HG02610 (cell line): ENCODE results near the gene PLXDC1.
"Not testable (repeated sequence)": the region's sequence is repeated elsewhere in the genome, so short reads cannot be mapped to it uniquely, and the experiment has no call there.

Experiments used
- ATAC-seq: cut with Tn5 transposase; IDR thresholded peaks from one replicate; pipeline ENCODE4 v1.9.1; 2021; ENCODE audit warnings: mild to moderate bottlenecking, moderate library complexity; ENCODE audit not compliant: unreplicated experiment

PLXDC1 gene

GRCh38 chr17:39183045-39183444 lies 31.6 kb upstream of the PLXDC1 start:
- ATAC-seq: no peak

GRCh38 chr17:39181303-39181702 lies 29.9 kb upstream of the PLXDC1 start:
- ATAC-seq: no peak

GRCh38 chr17:39178536-39178935 lies 27.1 kb upstream of the PLXDC1 start:
- no peak for ATAC-seq

GRCh38 chr17:39177256-39177655 lies 25.8 kb upstream of the PLXDC1 start:
- no peak for ATAC-seq

GRCh38 chr17:39175695-39176093 lies 24.3 kb upstream of the PLXDC1 start:
- ATAC-seq: no peak

GRCh38 chr17:39174920-39175694 lies 23.7 kb upstream of the PLXDC1 start:
- no peak for ATAC-seq

- ATAC-seq: no peak
Observed at GRCh38 chr17:39173526-39174274, 22.3 kb upstream of the PLXDC1 start.

GRCh38 chr17:39173080-39173479 lies 21.6 kb upstream of the PLXDC1 start:
- ATAC-seq: no peak

- ATAC-seq: no peak
Observed at GRCh38 chr17:39171933-39172332, 20.5 kb upstream of the PLXDC1 start.

GRCh38 chr17:39170558-39170957 lies 19.1 kb upstream of the PLXDC1 start:
- ATAC-seq: no peak

GRCh38 chr17:39170109-39170508 lies 18.7 kb upstream of the PLXDC1 start:
- ATAC-seq: no peak

GRCh38 chr17:39169518-39169917 lies 18.1 kb upstream of the PLXDC1 start:
- ATAC-seq: no peak

GRCh38 chr17:39169101-39169500 lies 17.7 kb upstream of the PLXDC1 start:
- ATAC-seq: no peak

GRCh38 chr17:39168503-39168902 lies 17.1 kb upstream of the PLXDC1 start:
- not testable (repeated sequence) for ATAC-seq

- ATAC-seq: no peak
Observed at GRCh38 chr17:39167476-39167875, 16.0 kb upstream of the PLXDC1 start.

GRCh38 chr17:39166437-39167335 lies 15.2 kb upstream of the PLXDC1 start:
- ATAC-seq: no peak

- no peak for ATAC-seq
Observed at GRCh38 chr17:39165841-39166349, 14.5 kb upstream of the PLXDC1 start, which contains the start of gene ARL5C. TSS of gene ARL5C (minus strand) at chr17:39166161. CDS start at chr17:39165760, 401 bp downstream.

- ATAC-seq: no peak
Observed at GRCh38 chr17:39165178-39165840, 13.9 kb upstream of the PLXDC1 start.

GRCh38 chr17:39164675-39165143 lies 13.3 kb upstream of the PLXDC1 start:
- ATAC-seq: peak; percentile 88

- ATAC-seq: no peak
Observed at GRCh38 chr17:39161962-39162361, 10.5 kb upstream of the PLXDC1 start.
